Measurements from ENCODE around the gene ATP6V0A1. TPM values are rescaled to one million over a fixed set of nuclear protein-coding genes. Genes with fewer than 3 reads are reported as not detected.
A peak's percentile ranks its signal among the peaks of the same experiment; 100 is the strongest.

The ATP6V0A1 gene
- total and polyA plus RNA-seq, 2 of the 4 experiments (the other 2 are of a cell fraction) = 18.8 to 34.0 TPM

GRCh38 chr17:42571435-42572225, 113.0 kb downstream of the ATP6V0A1 start:
- Histone ChIP-seq H3K18ac (ENCODE audit: low read depth, low read length) (no peak overlapping the region), H2BK120ac (ENCODE audit: low read depth, low read length) (no peak overlapping the region), H2BK15ac (ENCODE audit: low read depth, low read length) (no peak overlapping the region), H2AK5ac (ENCODE audit: low read depth, low read length) (no peak overlapping the region), H3K4me2 (ENCODE audit: low read depth, low read length) (no peak overlapping the region), H3K4ac (ENCODE audit: low read depth, low read length) (no peak overlapping the region), H3K27me3 (ENCODE audit: control insufficient read depth, insufficient read depth, low read length) (no peaks in the 10 kb centered on the region), H4K5ac (ENCODE audit: low read depth, low read length) (no peak overlapping the region), H3K14ac (replicated peaks; ENCODE audit: low read depth, low read length) (no peak overlapping the region), H4K8ac (ENCODE audit: low read depth in 2 of 2, low read length in 2 of 2) (no peak overlapping the region), H3K4me3 (ENCODE audit: insufficient read depth, low read depth, low read length) (no peak overlapping the region), H2AFZ (replicated peaks; ENCODE audit: low read length, poor library complexity) (peak overlapping the region; percentile 16), H3K56ac (ENCODE audit: extremely low read depth, insufficient read depth, low read length) (no peak overlapping the region), H3K79me1 (ENCODE audit: low read depth in 1 of 2, low read length in 2 of 2) (peaks cover 42 to 78% of the 10 kb centered on the region in 2 experiments; a peak in 3 of 4 replicates), H2AK9ac (replicated peaks; ENCODE audit: low read depth, low read length, poor library complexity) (no peak overlapping the region), H2BK20ac (ENCODE audit: low read depth, low read length) (no peak overlapping the region), H4K91ac (ENCODE audit: insufficient read depth, low read depth, low read length) (no peak overlapping the region), H4K20me1 (ENCODE audit: insufficient read depth, low read length) (peaks cover 12% of the 10 kb centered on the region; the same call in 1 of the 2 replicates), H3K36me3 (ENCODE audit: control insufficient read depth, insufficient read depth, low read length) (peaks cover 51% of the 10 kb centered on the region), H3K23ac (ENCODE audit: low read depth, low read length) (no peak overlapping the region), H2BK5ac (ENCODE audit: low read depth, low read length, poor library complexity, severe bottlenecking) (no peak overlapping the region), H3K4me1 (ENCODE audit: control insufficient read depth, insufficient read depth, low read length) (peaks cover 4% of the 10 kb centered on the region), H3K27ac (ENCODE audit: insufficient read depth, low read length) (no peak overlapping the region), H3K9me3 (ENCODE audit: control insufficient read depth, insufficient read depth, low read length) (no peaks in the 10 kb centered on the region), H3K9me1 (ENCODE audit: insufficient read depth, low read length) (peaks cover 8% of the 10 kb centered on the region), H3K9ac (ENCODE audit: low read depth, low read length) (no peak overlapping the region)
- in situ Hi-C loops (cut with MboI; ENCODE audit: low sequenced_read_pairs) = no loop called here
- no peak for DNase-seq
- TF ChIP-seq RAD21 (IDR thresholded peaks at IDR 0.05; ENCODE audit: low read length) = no peak
- TF ChIP-seq, protein P1, sequence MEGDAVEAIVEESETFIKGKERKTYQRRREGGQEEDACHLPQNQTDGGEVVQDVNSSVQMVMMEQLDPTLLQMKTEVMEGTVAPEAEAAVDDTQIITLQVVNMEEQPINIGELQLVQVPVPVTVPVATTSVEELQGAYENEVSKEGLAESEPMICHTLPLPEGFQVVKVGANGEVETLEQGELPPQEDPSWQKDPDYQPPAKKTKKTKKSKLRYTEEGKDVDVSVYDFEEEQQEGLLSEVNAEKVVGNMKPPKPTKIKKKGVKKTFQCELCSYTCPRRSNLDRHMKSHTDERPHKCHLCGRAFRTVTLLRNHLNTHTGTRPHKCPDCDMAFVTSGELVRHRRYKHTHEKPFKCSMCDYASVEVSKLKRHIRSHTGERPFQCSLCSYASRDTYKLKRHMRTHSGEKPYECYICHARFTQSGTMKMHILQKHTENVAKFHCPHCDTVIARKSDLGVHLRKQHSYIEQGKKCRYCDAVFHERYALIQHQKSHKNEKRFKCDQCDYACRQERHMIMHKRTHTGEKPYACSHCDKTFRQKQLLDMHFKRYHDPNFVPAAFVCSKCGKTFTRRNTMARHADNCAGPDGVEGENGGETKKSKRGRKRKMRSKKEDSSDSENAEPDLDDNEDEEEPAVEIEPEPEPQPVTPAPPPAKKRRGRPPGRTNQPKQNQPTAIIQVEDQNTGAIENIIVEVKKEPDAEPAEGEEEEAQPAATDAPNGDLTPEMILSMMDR (conservative IDR thresholded peaks at IDR 0.05; ENCODE audit: low read depth, low read length) = no peak
- no peak for TF ChIP-seq SMC3 (IDR thresholded peaks at IDR 0.05; ENCODE audit: low read depth, low read length)
- TF ChIP-seq MAFK (IDR thresholded peaks at IDR 0.05; ENCODE audit: low read depth, low read length) = no peak
- TF ChIP-seq MAZ (IDR thresholded peaks at IDR 0.05; ENCODE audit: borderline replicate concordance, low read depth, low read length) = no peak
- TF ChIP-seq MXI1 (IDR thresholded peaks at IDR 0.05; ENCODE audit: borderline replicate concordance, low read depth, low read length) = no peak
- no peak for TF ChIP-seq CHD1 (IDR thresholded peaks at IDR 0.05; ENCODE audit: low read depth, low read length)
- TF ChIP-seq, protein P2, sequence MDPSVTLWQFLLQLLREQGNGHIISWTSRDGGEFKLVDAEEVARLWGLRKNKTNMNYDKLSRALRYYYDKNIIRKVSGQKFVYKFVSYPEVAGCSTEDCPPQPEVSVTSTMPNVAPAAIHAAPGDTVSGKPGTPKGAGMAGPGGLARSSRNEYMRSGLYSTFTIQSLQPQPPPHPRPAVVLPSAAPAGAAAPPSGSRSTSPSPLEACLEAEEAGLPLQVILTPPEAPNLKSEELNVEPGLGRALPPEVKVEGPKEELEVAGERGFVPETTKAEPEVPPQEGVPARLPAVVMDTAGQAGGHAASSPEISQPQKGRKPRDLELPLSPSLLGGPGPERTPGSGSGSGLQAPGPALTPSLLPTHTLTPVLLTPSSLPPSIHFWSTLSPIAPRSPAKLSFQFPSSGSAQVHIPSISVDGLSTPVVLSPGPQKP (IDR thresholded peaks at IDR 0.05; ENCODE audit: borderline replicate concordance, low read depth, low read length) = no peak
- TF ChIP-seq NFE2L2 (IDR thresholded peaks at IDR 0.05; ENCODE audit: low read depth, low read length) = no peak
- TF ChIP-seq, protein P3, sequence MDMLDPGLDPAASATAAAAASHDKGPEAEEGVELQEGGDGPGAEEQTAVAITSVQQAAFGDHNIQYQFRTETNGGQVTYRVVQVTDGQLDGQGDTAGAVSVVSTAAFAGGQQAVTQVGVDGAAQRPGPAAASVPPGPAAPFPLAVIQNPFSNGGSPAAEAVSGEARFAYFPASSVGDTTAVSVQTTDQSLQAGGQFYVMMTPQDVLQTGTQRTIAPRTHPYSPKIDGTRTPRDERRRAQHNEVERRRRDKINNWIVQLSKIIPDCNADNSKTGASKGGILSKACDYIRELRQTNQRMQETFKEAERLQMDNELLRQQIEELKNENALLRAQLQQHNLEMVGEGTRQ (IDR thresholded peaks at IDR 0.05; ENCODE audit: low read depth, low read length) = no peak
- no peak for TF ChIP-seq POLR2A (IDR thresholded peaks at IDR 0.05; ENCODE audit: low read depth, low read length)
- no peak for TF ChIP-seq RFX5 (IDR thresholded peaks at IDR 0.05; ENCODE audit: low read depth, low read length)
- TF ChIP-seq FOS (IDR thresholded peaks at IDR 0.05; ENCODE audit: low read depth, low read length) = no peak
- no peak for TF ChIP-seq BHLHE40 (IDR thresholded peaks at IDR 0.05; ENCODE audit: low read depth, low read length)
- TF ChIP-seq RCOR1 (IDR thresholded peaks at IDR 0.05; ENCODE audit: insufficient replicate concordance, low read length) = no peak
- TF ChIP-seq CEBPB (IDR thresholded peaks at IDR 0.05; ENCODE audit: low read depth, low read length) = no peak
- ChIA-PET CTCF (no interaction called here), POLR2A (ENCODE audit: unreplicated experiment) (no interaction called here)
- no CpG with 5 or more reads among the region's 12 CpGs for WGBS, 2 experiments (ENCODE audit: extremely low coverage in 2 of 2, insufficient read length in 1 of 2)
- dilution Hi-C loops (cut with HindIII; ENCODE audit: low sequenced_read_pairs, unreplicated experiment) = no loop called here
- ATAC-seq (ENCODE audit: low read depth) = no peak
- TSS peak; percentile 55 for BruUV-seq (replicated peaks)
- intact Hi-C loops (cut with micrococcal nuclease) = no loop called here

Measured in IMR-90 (cell line).